Fibroblast of villous mesenchyme (primary cell): Measurements from ENCODE around the gene NHLRC4. TPM values are rescaled to one million over a fixed set of nuclear protein-coding genes. Genes with fewer than 3 reads are reported as not detected.
A peak's percentile ranks its signal among the peaks of the same experiment; 100 is the strongest.

Source experiments
- DNase-seq: peaks from one replicate; pipeline ENCODE4 v3.0.0-alpha.2; 2010; ENCODE audit warnings: low read depth
- H3K4me3 ChIP-seq: 2 replicates; pipeline ENCODE4 v1.5.1; 2011; ENCODE audit warnings: low read depth, mild to moderate bottlenecking, low read length
- CTCF ChIP-seq: IDR thresholded peaks from 2 replicates; pipeline ENCODE4 v1.5.1; 2012; ENCODE audit warnings: low read depth, mild to moderate bottlenecking, low read length; ENCODE audit not compliant: insufficient read depth
- total RNA-seq: library from RNA; depleted of rRNA; stranded (reverse); fragments of >200 nt; gene quantifications from 2 replicates; pipeline ENCODE4 v1.2.3, GENCODE V29; 2012

The NHLRC4 gene
- total RNA-seq, 1 donor = 1.7 TPM

GRCh38 chr16:576823-577201 is 10.0 kb downstream of the NHLRC4 start:
- DNase-seq = no peak
- no peak for TF ChIP-seq CTCF
- H3K4me3 ChIP-seq = no peak overlapping the region

GRCh38 chr16:577796-578195 is 11.0 kb downstream of the NHLRC4 start:
- DNase-seq = no peak
- TF ChIP-seq CTCF = no peak
- H3K4me3 ChIP-seq = no peak overlapping the region

GRCh38 chr16:578232-578869 is 11.5 kb downstream of the NHLRC4 start:
- no peak for TF ChIP-seq CTCF
- no peak overlapping the region for H3K4me3 ChIP-seq
- no peak for DNase-seq

- peak overlapping the region; percentile 41 for H3K4me3 ChIP-seq
- TF ChIP-seq CTCF = peak; percentile 90
- peak; percentile 84 for DNase-seq
Measured at GRCh38 chr16:578870-579405, 12.1 kb downstream of the NHLRC4 start.

GRCh38 chr16:580141-580945 is 13.5 kb downstream of the NHLRC4 start:
- DNase-seq = no peak
- H3K4me3 ChIP-seq = no peak overlapping the region
- no peak for TF ChIP-seq CTCF

GRCh38 chr16:580946-581498 is 14.2 kb downstream of the NHLRC4 start:
- DNase-seq = no peak
- no peak for TF ChIP-seq CTCF
- H3K4me3 ChIP-seq = no peak overlapping the region
